H9 (cell line): ENCODE data around the gene RNF180. TPM values are rescaled to one million over a fixed set of nuclear protein-coding genes. Genes with fewer than 3 reads are reported as not detected.
A peak's percentile ranks its signal among the peaks of the same experiment; 100 is the strongest.

Experiments
- DNase-seq: peaks from one replicate; pipeline ENCODE4 v3.0.0-alpha.2; 2017
- H2AFZ ChIP-seq: one replicate; pipeline ENCODE4 v1.6.1; 2013; ENCODE audit warnings: mild to moderate bottlenecking, low read length, control low read depth, moderate library complexity
- H2AK5ac ChIP-seq: 2 replicates; pipeline ENCODE4 v1.6.1; 2013; ENCODE audit warnings: low read length, control low read depth, mixed read lengths; ENCODE audit not compliant: insufficient read length
- H2BK120ac ChIP-seq: one replicate; pipeline ENCODE4 v1.6.1; 2013; ENCODE audit warnings: low read depth, mild to moderate bottlenecking, low read length, control low read depth, inconsistent platforms; ENCODE audit not compliant: poor library complexity, severe bottlenecking
- H2BK12ac ChIP-seq: 2 replicates; pipeline ENCODE4 v1.6.1; 2013; ENCODE audit warnings: low read length, control low read depth, mixed read lengths, low read depth; ENCODE audit not compliant: insufficient read length
- H2BK15ac ChIP-seq: 2 replicates; pipeline ENCODE4 v1.6.1; 2013; ENCODE audit warnings: low read depth, low read length, control low read depth
- H2BK20ac ChIP-seq: one replicate; pipeline ENCODE4 v1.6.1; 2013; ENCODE audit warnings: low read depth, mild to moderate bottlenecking, low read length, control low read depth, inconsistent platforms; ENCODE audit not compliant: poor library complexity, severe bottlenecking
- H2BK5ac ChIP-seq: 2 replicates; pipeline ENCODE4 v1.6.1; 2013; ENCODE audit warnings: low read length, control low read depth, mixed read lengths; ENCODE audit not compliant: insufficient read length
- H3K14ac ChIP-seq: 2 replicates; pipeline ENCODE4 v1.6.1; 2013; ENCODE audit warnings: low read length, control low read depth; ENCODE audit not compliant: insufficient read depth
- H3K18ac ChIP-seq: 2 replicates; pipeline ENCODE4 v1.6.1; 2013; ENCODE audit warnings: low read depth, mild to moderate bottlenecking, mixed read lengths, low read length, control low read depth; ENCODE audit not compliant: insufficient read length
- H3K23ac ChIP-seq: 2 replicates; pipeline ENCODE4 v1.6.1; 2013; ENCODE audit warnings: low read length, control low read depth, mixed read lengths, low read depth; ENCODE audit not compliant: insufficient read length
- H3K23me2 ChIP-seq: 2 replicates; pipeline ENCODE4 v1.6.1; 2013; ENCODE audit warnings: low read depth, mild to moderate bottlenecking, mixed read lengths, low read length, control low read depth; ENCODE audit not compliant: insufficient read length, poor library complexity, severe bottlenecking
- H3K27ac ChIP-seq: 2 replicates; pipeline ENCODE4 v1.5.1; 2013; ENCODE audit warnings: low read length, control low read depth, mixed read lengths, low read depth; ENCODE audit not compliant: insufficient read length
- H3K27me3 ChIP-seq: 2 replicates; pipeline ENCODE4 v1.6.1; 2013; ENCODE audit warnings: low read length, control low read depth, inconsistent platforms; ENCODE audit not compliant: insufficient read depth
- H3K4ac ChIP-seq: 2 replicates; pipeline ENCODE4 v1.6.1; 2013; ENCODE audit warnings: low read depth, mild to moderate bottlenecking, control low read depth, inconsistent platforms, low read length, moderate library complexity
- H3K4me1 ChIP-seq: 2 replicates; pipeline ENCODE4 v1.6.1; 2013; ENCODE audit warnings: low read length, control low read depth, inconsistent platforms; ENCODE audit not compliant: insufficient read depth
- H3K4me2 ChIP-seq: 2 replicates; pipeline ENCODE4 v1.6.1; 2013; ENCODE audit warnings: low read length, control low read depth, mixed read lengths; ENCODE audit not compliant: insufficient read length, insufficient read depth
- H3K56ac ChIP-seq: 2 replicates; pipeline ENCODE4 v1.6.1; 2013; ENCODE audit warnings: low read depth, mild to moderate bottlenecking, mixed read lengths, low read length, control low read depth; ENCODE audit not compliant: insufficient read length
- H3K79me1 ChIP-seq: 2 replicates; pipeline ENCODE4 v1.6.1; 2013; ENCODE audit warnings: low read depth, mild to moderate bottlenecking, moderate library complexity, low read length, control low read depth, inconsistent platforms; ENCODE audit not compliant: insufficient read depth, poor library complexity, severe bottlenecking
- H3K79me2 ChIP-seq: 2 replicates; pipeline ENCODE4 v1.6.1; 2013; ENCODE audit warnings: low read length, control low read depth, inconsistent platforms; ENCODE audit not compliant: insufficient read depth
- H3K9ac ChIP-seq: 2 replicates; pipeline ENCODE4 v1.6.1; 2013; ENCODE audit warnings: low read length, control low read depth, mixed read lengths; ENCODE audit not compliant: insufficient read length; ENCODE audit errors: extremely low read depth
- H3K9me3 ChIP-seq: one replicate; pipeline ENCODE4 v1.6.1; 2013; ENCODE audit warnings: low read depth, low read length, inconsistent platforms; ENCODE audit not compliant: control insufficient read depth
- H3T11ph ChIP-seq: one replicate; pipeline ENCODE4 v1.6.1; 2013; ENCODE audit warnings: mild to moderate bottlenecking, low read length, control low read depth, inconsistent platforms
- H4K20me1 ChIP-seq: one replicate; pipeline ENCODE4 v1.6.1; 2013; ENCODE audit not compliant: control insufficient read depth, insufficient read length, insufficient read depth
- H4K5ac ChIP-seq: 2 replicates; pipeline ENCODE4 v1.6.1; 2013; ENCODE audit warnings: low read depth, mild to moderate bottlenecking, mixed read lengths, low read length, control low read depth; ENCODE audit not compliant: insufficient read length
- H4K8ac ChIP-seq: replicated peaks from 2 replicates; pipeline ENCODE4 v1.6.1; 2013; ENCODE audit warnings: low read length, control low read depth, mixed read lengths, low read depth; ENCODE audit not compliant: insufficient read length
- H4K91ac ChIP-seq: 2 replicates; pipeline ENCODE4 v1.6.1; 2013; ENCODE audit warnings: low read depth, mild to moderate bottlenecking, moderate library complexity, mixed read lengths, low read length, control low read depth; ENCODE audit not compliant: insufficient read length
- H3K27ac Mint-ChIP-seq, 3 experiments: 2 replicates in 2 of 3; 3 replicates in 1 of 3; pipeline ENCODE4 v1.8.0; 2020 to 2021; ENCODE audit warnings: mixed read lengths in 3 of 3, mild to moderate bottlenecking in 1 of 3, moderate library complexity in 1 of 3
- H3K27me3 Mint-ChIP-seq: 2 replicates; pipeline ENCODE4 v1.8.0; 2021; ENCODE audit warnings: low read depth, mild to moderate bottlenecking, moderate library complexity, mixed read lengths
- H3K36me3 Mint-ChIP-seq, 3 experiments: 2 replicates in 2 of 3; 3 replicates in 1 of 3; pipeline ENCODE4 v1.8.0; 2020 to 2021; ENCODE audit warnings: low read depth in 3 of 3, mixed read lengths in 3 of 3; ENCODE audit not compliant: insufficient read depth in 1 of 3
- H3K4me1 Mint-ChIP-seq, 2 experiments: 2 replicates each; pipeline ENCODE4 v1.8.0; 2020; ENCODE audit warnings: mixed read lengths in 2 of 2
- H3K4me3 Mint-ChIP-seq, 2 experiments: 2 replicates in 1 of 2; 3 replicates in 1 of 2; pipeline ENCODE4 v1.8.0; 2020 to 2021; ENCODE audit warnings: mild to moderate bottlenecking in 2 of 2, mixed read lengths in 2 of 2, moderate library complexity in 1 of 2
- H3K9me3 Mint-ChIP-seq, 2 experiments: 2 replicates in 1 of 2; 3 replicates in 1 of 2; pipeline ENCODE4 v1.8.0; 2020; ENCODE audit warnings: mild to moderate bottlenecking in 2 of 2, mixed read lengths in 2 of 2, moderate library complexity in 1 of 2
- WGBS: extraction: QIAGEN DNeasy Blood & Tissue Kit; methylation state at CpG from one replicate; pipeline ENCODE4 v1.1.7; 2013; ENCODE audit warnings: missing lambda C conversion rate, low lambda C conversion rate, mixed read lengths; ENCODE audit not compliant: insufficient read length; ENCODE audit errors: extremely low coverage; 5-methylcytosine and 5-hydroxymethylcytosine counted together
- total RNA-seq: library from RNA; stranded (reverse); gene quantifications from 2 replicates; pipeline ENCODE4 v1.2.1, GENCODE V29; 2021
- TF ChIP-seq, protein P1 (sequence below): fragments of 200-600 bp; sonication (generic); conservative IDR thresholded peaks from 3 replicates; pipeline ENCODE4 v1.8.0; 2021; ENCODE audit warnings: antibody characterized with exemption, mild to moderate bottlenecking

Gene RNF180
- total RNA-seq, 1 experiment from 2014 or later: 2.5 TPM

DNA sequence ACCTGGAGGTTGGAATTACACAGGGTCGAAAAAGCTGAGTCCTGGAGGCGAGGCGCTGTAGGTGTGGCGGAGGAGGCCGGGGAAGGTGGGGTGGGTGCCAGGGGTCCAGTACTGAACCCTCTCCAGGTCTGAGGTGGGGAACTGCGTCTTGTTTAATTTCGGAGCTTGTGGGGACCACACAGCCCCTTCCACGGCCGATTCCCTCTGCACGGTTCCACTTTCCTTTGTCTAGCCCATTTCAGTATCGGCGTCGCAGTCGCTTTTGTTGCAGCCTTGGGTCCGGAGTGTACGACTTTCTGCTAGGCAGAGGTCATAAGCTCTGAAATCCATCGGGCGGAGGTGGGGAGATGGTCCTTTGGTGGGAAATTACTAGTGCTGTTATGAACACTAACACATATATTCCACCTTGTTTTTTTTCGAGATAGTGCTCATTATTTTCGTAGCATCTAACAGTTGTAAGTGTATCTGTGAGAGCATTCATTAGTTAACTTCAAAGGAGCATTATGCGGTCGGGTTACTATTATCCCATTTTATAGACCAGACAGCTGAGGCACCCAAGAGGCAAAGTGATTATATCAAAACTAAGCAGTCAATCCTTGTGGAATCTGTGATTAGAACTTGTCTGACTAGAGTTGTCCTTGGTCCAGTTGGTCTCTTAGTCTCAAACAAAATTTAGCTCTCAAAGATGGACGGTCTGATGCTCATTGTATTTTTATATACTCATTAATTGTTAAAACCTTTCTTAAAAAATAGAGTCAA is 737 bp downstream of the RNF180 start:
- Histone ChIP-seq H3K27me3 (peaks cover 2% of the 10 kb centered on the region; the same call in 1 of the 2 replicates), H2BK20ac (no peak overlapping the region), H3K23me2 (peaks cover 7% of the 10 kb centered on the region), H3K18ac (peak overlapping the region; percentile 68), H2BK5ac (no peak overlapping the region), H2BK120ac (no peak overlapping the region), H3K9ac (peak overlapping the region; percentile 75), H2AFZ (peak overlapping the region; percentile 74), H3K4ac (no peak overlapping the region), H3K79me2 (no peaks in the 10 kb centered on the region), H4K8ac (no peak overlapping the region), H4K5ac (no peak overlapping the region), H3T11ph (no peak overlapping the region), H2AK5ac (no peak overlapping the region), H3K56ac (no peak overlapping the region), H2BK15ac (no peak overlapping the region), H2BK12ac (no peak overlapping the region), H3K23ac (no peak overlapping the region), H3K27ac (no peak overlapping the region), H3K4me2 (peak overlapping the region; percentile 87), H3K14ac (peak overlapping the region; percentile 93; the same call in 1 of the 2 replicates), H4K20me1 (no peaks in the 10 kb centered on the region), H3K9me3 (no peaks in the 10 kb centered on the region), H4K91ac (no peak overlapping the region), H3K79me1 (no peaks in the 10 kb centered on the region), H3K4me1 (no peaks in the 10 kb centered on the region)
- H3K4me1 Mint-ChIP-seq: peaks cover 8% of the 10 kb centered on the region in 2 experiments; a peak in 3 of 4 replicates
- peak overlapping the region in 2 of 3 experiments; percentile 51 to 87; a peak in 2 of 7 replicates for H3K27ac Mint-ChIP-seq
- TF ChIP-seq, protein P1, sequence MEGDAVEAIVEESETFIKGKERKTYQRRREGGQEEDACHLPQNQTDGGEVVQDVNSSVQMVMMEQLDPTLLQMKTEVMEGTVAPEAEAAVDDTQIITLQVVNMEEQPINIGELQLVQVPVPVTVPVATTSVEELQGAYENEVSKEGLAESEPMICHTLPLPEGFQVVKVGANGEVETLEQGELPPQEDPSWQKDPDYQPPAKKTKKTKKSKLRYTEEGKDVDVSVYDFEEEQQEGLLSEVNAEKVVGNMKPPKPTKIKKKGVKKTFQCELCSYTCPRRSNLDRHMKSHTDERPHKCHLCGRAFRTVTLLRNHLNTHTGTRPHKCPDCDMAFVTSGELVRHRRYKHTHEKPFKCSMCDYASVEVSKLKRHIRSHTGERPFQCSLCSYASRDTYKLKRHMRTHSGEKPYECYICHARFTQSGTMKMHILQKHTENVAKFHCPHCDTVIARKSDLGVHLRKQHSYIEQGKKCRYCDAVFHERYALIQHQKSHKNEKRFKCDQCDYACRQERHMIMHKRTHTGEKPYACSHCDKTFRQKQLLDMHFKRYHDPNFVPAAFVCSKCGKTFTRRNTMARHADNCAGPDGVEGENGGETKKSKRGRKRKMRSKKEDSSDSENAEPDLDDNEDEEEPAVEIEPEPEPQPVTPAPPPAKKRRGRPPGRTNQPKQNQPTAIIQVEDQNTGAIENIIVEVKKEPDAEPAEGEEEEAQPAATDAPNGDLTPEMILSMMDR: no peak
- H3K4me3 Mint-ChIP-seq: peak overlapping the region; percentile 84 to 86
- no peaks in the 10 kb centered on the region for H3K36me3 Mint-ChIP-seq
- H3K27me3 Mint-ChIP-seq: peaks cover 32% of the 10 kb centered on the region
- DNase-seq: no peak
- no peaks in the 10 kb centered on the region for H3K9me3 Mint-ChIP-seq
- WGBS: no CpG with 5 or more reads among the region's 23 CpGs
